Fibroblast of lung (primary cell): ENCODE data around the gene KLHL17. TPM values are rescaled to one million over a fixed set of nuclear protein-coding genes. Genes with fewer than 3 reads are reported as not detected.

Experiments
- DNase-seq, 2 donors: peaks; one replicate each; pipeline versions ENCODE4 v3.0.0 to v3.0.0-alpha.2; 2010; ENCODE audit warnings: low read depth in 2 of 2
- H2AFZ ChIP-seq: 2 replicates; pipeline ENCODE4 v1.5.1; 2012; ENCODE audit warnings: low read length, control low read depth, inconsistent platforms
- H3K27ac ChIP-seq: 2 replicates; pipeline ENCODE4 v1.5.1; 2011; ENCODE audit warnings: low read length, control low read depth; ENCODE audit not compliant: insufficient read depth
- H3K27me3 ChIP-seq: 2 replicates; pipeline ENCODE4 v1.5.1; 2011; ENCODE audit warnings: mild to moderate bottlenecking, low read length; ENCODE audit not compliant: control insufficient read depth, insufficient read depth
- H3K36me3 ChIP-seq: 2 replicates; pipeline ENCODE4 v1.5.1; 2011; ENCODE audit warnings: low read length; ENCODE audit not compliant: control insufficient read depth, insufficient read depth
- H3K4me1 ChIP-seq: 2 replicates; pipeline ENCODE4 v1.5.1; 2011; ENCODE audit warnings: low read length; ENCODE audit not compliant: control insufficient read depth, insufficient read depth; ENCODE audit errors: extremely low read depth
- H3K4me2 ChIP-seq: 2 replicates; pipeline ENCODE4 v1.5.1; 2011; ENCODE audit warnings: low read length, control low read depth; ENCODE audit not compliant: insufficient read depth; ENCODE audit errors: extremely low read depth
- H3K4me3 ChIP-seq, 4 experiments: fragments of 200-600 bp in 1 of 4; sonication (generic) in 1 of 4; replicated peaks in 1 of 4; 2 replicates each; pipeline ENCODE4 v1.5.1; 2011 to 2016; ENCODE audit warnings: low read length in 4 of 4, low read depth in 3 of 4, mild to moderate bottlenecking in 3 of 4, control low read depth in 2 of 4, inconsistent platforms in 1 of 4, mixed read lengths in 1 of 4; ENCODE audit not compliant: insufficient read depth in 1 of 4; ENCODE audit errors: control extremely low read depth in 1 of 4
- H3K79me2 ChIP-seq: 2 replicates; pipeline ENCODE4 v1.5.1; 2012; ENCODE audit warnings: mild to moderate bottlenecking, low read length, inconsistent platforms; ENCODE audit not compliant: control insufficient read depth, insufficient read depth
- H3K9ac ChIP-seq: 2 replicates; pipeline ENCODE4 v1.5.1; 2011; ENCODE audit warnings: mild to moderate bottlenecking, low read length, control low read depth; ENCODE audit not compliant: insufficient read depth
- H3K9me3 ChIP-seq: 2 replicates; pipeline ENCODE4 v1.5.1; 2012; ENCODE audit warnings: low read depth, low read length; ENCODE audit not compliant: control insufficient read depth, insufficient read depth
- H4K20me1 ChIP-seq: 2 replicates; pipeline ENCODE4 v1.5.1; 2011; ENCODE audit warnings: low read length; ENCODE audit not compliant: control insufficient read depth, insufficient read depth; ENCODE audit errors: extremely low read depth
- CTCF ChIP-seq, 2 donors: IDR thresholded peaks in 1 of 2; conservative IDR thresholded peaks in 1 of 2; 1 replicate in 1 of 2; 2 replicates in 1 of 2; pipeline ENCODE4 v1.5.1; 2011 to 2012; ENCODE audit warnings: low read length in 2 of 2, control low read depth in 1 of 2, inconsistent platforms in 1 of 2, low read depth in 1 of 2, mild to moderate bottlenecking in 1 of 2
- EZH2 ChIP-seq: IDR thresholded peaks from 2 replicates; pipeline ENCODE4 v1.5.1; 2012; ENCODE audit warnings: low read length, control low read depth, mild to moderate bottlenecking; ENCODE audit errors: missing control alignments
- polyA plus RNA-seq, 2 donors: library from polyadenylated mRNA; depleted of rRNA in 1 of 2; stranded (reverse) in 1 of 2; unstranded in 1 of 2; fragments of >200 nt; gene quantifications; 2 replicates each; pipeline ENCODE4 v1.2.1, GENCODE V29; 2011 to 2012; ENCODE audit warnings: missing spikeins in 1 of 2
- total RNA-seq: library from RNA; depleted of rRNA; stranded (reverse); fragments of >200 nt; gene quantifications from 2 replicates; pipeline ENCODE4 v1.2.1, GENCODE V29; 2014

Gene KLHL17
- total and polyA plus RNA-seq, 2 donors (not counting 1 experiment from before 2014, with no cell fraction given) = 4.7 to 7.4 TPM

DNA sequence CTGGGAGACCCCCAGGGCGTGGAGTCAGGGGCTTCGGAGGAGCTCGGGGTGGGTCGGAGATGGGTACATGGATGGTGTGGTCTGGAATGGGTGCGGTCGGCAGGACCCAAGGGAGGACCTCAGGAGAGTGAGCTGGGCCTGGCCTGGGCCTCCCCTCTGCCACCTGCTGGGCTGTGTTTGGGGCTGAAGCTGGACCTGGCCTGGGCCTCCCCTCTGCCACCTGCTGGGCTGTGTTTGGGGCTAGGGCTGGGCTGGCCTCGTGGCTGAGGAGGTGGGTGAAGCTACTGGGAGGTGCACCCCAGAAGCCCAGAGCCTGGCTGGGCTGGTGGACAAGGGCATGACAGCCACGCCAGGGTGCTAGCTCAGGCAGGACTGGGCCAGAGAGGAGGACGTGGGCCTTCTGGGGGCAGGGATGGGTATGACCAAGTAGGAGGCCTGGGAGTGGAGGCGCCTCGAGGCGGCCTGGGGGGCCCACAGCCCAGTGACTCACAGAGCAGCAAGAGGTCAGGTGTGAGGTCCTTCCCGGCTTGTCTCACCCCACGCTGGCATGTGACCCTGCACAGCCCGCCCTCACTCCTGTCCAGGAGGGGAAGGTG is 22.2 kb upstream of the KLHL17 start:
- no peak overlapping the region for H3K4me3 ChIP-seq
- TF ChIP-seq CTCF (conservative IDR thresholded peaks at IDR 0.05 in 1 of 2, IDR thresholded peaks at IDR 0.05 in 1 of 2; ENCODE audit: low read depth in 1 of 2, low read length in 2 of 2) (peak; percentile 37 to 56), EZH2 (no peak)
- peak in 1 of 2 donors; percentile 58 for DNase-seq
- H3K4me1 ChIP-seq = peaks cover 14% of the 10 kb centered on the region
- H3K36me3 ChIP-seq = no peaks in the 10 kb centered on the region
- H3K79me2 ChIP-seq = no peaks in the 10 kb centered on the region
- no peak overlapping the region for H3K27ac ChIP-seq
- H3K9ac ChIP-seq = no peak overlapping the region
- H3K27me3 ChIP-seq = peaks cover 6% of the 10 kb centered on the region
- no peak overlapping the region for H3K4me2 ChIP-seq
- no peak overlapping the region for H2AFZ ChIP-seq
- H3K9me3 ChIP-seq = no peaks in the 10 kb centered on the region
- no peaks in the 10 kb centered on the region for H4K20me1 ChIP-seq

DNA sequence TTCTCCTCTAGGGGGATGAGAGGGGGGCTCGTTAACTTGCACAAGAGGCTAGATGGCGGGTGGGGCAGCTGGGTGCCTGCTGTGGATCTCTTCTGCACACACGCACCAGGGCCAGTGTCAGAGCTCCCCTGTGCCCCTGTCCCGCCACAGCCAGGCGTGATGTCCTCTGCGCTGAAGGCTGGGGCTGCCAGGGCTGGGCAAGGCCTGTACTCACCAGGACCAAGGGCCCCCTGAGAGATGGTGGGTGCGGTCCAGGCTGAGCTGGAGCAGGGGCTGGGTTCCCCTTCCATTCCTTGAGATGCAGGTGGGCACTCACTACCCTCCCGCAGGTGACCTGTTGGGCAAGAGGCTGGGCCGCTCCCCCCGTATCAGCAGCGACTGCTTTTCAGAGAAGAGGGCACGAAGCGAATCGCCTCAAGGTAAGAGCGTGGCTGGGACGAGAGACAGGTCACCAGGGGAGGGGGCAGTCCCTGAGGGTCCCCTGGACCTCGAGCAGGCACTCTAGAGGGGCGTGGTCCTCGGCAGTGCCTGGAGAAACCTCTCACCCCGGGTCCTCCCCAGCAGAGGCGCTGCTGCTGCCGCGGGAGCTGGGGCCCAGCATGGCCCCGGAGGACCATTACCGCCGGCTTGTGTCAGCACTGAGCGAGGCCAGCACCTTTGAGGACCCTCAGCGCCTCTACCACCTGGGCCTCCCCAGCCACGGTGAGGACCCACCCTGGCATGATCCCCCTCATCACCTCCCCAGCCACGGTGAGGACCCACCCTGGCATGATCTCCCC is 21.5 kb upstream of the KLHL17 start:
- H4K20me1 ChIP-seq = no peaks in the 10 kb centered on the region
- H3K4me1 ChIP-seq = peaks cover 18% of the 10 kb centered on the region
- no peaks in the 10 kb centered on the region for H3K36me3 ChIP-seq
- no peak for TF ChIP-seq CTCF (conservative IDR thresholded peaks at IDR 0.05 in 1 of 2, IDR thresholded peaks at IDR 0.05 in 1 of 2; ENCODE audit: low read depth in 1 of 2, low read length in 2 of 2)
- TF ChIP-seq EZH2 = no peak
- no peak overlapping the region for H3K9ac ChIP-seq
- no peak overlapping the region for H3K4me2 ChIP-seq
- DNase-seq = no peak
- no peak overlapping the region for H3K27ac ChIP-seq
- H3K4me3 ChIP-seq = no peak overlapping the region
- no peaks in the 10 kb centered on the region for H3K79me2 ChIP-seq
- peaks cover 6% of the 10 kb centered on the region for H3K27me3 ChIP-seq
- no peak overlapping the region for H2AFZ ChIP-seq
- H3K9me3 ChIP-seq = no peaks in the 10 kb centered on the region

GRCh38 chr1:939511-940106 is 20.8 kb upstream of the KLHL17 start:
- Histone ChIP-seq H3K36me3 (no peaks in the 10 kb centered on the region), H3K27ac (no peak overlapping the region), H4K20me1 (no peaks in the 10 kb centered on the region), H3K79me2 (no peaks in the 10 kb centered on the region), H2AFZ (no peak overlapping the region), H3K27me3 (peaks cover 6% of the 10 kb centered on the region), H3K9ac (no peak overlapping the region), H3K4me3 (no peak overlapping the region), H3K4me1 (peaks cover 19% of the 10 kb centered on the region), H3K4me2 (peak overlapping the region; percentile 13), H3K9me3 (no peaks in the 10 kb centered on the region)
- DNase-seq = no peak
- TF ChIP-seq CTCF (conservative IDR thresholded peaks at IDR 0.05 in 1 of 2, IDR thresholded peaks at IDR 0.05 in 1 of 2; ENCODE audit: low read depth in 1 of 2, low read length in 2 of 2) = no peak
- TF ChIP-seq EZH2 = no peak
